HG03025 (cell line): ENCODE results near the gene RTEL1.
"Not testable (repeated sequence)": the region's sequence is repeated elsewhere in the genome, so short reads cannot be mapped to it uniquely, and the experiment has no call there.

Experiments used
- ATAC-seq: cut with Tn5 transposase; IDR thresholded peaks from one replicate; pipeline ENCODE4 v1.9.1; 2021; ENCODE audit warnings: mild to moderate bottlenecking, moderate library complexity; ENCODE audit not compliant: unreplicated experiment, low FRiP score

Gene RTEL1

DNA sequence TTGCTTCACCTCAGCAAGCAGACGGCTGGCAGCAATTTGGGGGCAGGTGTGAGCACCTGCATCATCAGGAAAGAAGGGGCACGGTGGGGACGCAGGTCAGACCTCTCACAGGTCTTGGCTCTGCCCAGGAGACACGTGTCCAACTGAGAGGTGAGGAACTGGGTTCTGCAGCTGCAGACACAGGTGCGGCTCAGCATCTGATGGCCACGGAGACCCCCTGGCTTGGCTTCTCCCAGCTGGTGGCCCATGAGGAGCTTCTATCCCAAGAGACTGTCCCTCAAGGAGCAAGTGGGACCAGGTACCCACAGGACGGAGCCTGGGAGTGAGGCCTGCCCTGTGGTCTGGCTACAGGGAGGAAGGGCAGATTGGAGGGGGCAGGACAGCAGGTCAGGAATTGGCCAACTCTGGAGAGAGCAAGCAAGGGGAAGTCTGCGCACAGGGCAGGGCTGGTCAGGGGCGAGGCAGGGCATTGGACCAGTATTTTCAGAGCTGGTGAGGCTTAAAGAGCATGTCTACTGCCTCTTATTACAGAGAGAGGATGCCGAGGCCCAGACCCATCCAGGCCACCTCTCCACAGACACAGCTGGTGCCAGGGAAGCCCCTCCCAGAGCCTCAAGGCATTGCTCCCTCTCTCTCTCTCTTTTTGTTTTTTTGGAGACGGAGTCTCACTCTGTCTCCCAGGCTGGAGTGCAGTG lies 9.1 kb upstream of the RTEL1 start:
- ATAC-seq: no peak

DNA sequence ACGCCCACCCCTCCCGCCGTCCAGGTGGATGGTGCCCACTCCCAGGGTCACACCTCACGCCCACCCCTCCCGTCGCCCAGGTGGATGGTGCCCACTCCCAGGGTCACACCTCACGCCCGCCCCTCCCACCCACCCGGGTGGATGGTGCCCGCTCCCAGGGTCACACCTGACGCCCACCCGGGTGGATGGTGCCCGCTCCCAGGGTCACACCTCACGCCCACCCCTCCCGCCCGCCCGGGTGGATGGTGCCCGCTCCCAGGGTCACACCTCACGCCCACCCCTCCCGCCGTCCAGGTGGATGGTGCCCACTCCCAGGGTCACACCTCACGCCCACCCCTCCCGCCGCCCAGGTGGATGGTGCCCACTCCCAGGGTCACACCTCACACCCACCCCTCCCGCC lies 7.6 kb upstream of the RTEL1 start:
- ATAC-seq: not testable (repeated sequence)

DNA sequence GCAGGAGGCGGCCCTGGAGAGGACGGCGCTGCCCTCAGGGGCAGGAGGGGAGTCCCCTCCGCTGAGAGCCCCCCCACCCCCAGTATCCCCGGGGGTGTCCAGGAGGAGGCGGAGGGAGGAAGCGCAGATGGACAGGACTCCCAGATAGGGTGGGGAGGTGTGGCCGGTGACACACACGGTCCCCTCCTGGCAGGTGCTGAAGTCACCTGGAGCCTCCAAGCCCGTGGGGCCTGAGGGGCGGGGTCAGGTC lies 6.2 kb upstream of the RTEL1 start:
- no peak for ATAC-seq

DNA sequence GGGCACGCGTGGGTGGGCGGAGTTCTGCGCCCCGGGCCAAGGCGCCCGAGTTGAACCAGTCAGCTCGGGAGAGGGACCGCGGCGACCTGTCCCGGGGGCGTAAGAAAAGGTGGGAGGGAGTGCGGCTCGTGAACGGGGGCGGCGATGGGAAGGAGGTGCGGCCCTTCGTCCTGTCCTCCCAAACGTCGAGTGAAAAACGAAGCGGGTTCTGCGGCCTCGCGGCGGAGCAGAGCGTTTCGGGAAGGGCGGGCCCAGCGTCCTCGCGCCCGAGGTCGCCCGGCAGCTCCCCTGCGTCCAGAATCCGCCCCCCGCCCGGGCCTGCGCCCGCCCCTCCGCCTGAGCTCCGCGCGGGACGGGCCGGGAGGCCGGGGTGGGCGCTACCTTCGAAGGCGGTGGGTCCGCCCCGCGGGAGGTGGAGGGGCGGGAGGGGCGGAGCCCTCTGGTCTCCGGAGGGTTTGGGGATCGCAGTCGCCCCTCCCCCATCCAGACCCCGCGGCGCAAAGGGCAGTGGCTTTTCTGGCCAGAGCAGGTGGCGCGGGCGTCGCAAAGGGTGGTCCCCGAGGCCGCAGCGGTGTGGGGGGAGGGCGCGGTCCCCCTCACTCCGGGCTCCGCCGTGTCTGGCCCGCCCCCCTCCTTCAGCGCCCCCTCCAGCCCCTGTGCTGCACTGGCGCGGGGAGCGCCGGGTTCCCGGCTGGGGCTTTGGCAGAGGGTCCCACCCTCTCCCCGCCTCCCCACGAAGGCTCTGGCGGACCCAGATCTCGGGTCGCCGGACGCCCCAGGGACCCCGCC lies 5.7 kb upstream of the RTEL1 start:
- ATAC-seq: no peak

DNA sequence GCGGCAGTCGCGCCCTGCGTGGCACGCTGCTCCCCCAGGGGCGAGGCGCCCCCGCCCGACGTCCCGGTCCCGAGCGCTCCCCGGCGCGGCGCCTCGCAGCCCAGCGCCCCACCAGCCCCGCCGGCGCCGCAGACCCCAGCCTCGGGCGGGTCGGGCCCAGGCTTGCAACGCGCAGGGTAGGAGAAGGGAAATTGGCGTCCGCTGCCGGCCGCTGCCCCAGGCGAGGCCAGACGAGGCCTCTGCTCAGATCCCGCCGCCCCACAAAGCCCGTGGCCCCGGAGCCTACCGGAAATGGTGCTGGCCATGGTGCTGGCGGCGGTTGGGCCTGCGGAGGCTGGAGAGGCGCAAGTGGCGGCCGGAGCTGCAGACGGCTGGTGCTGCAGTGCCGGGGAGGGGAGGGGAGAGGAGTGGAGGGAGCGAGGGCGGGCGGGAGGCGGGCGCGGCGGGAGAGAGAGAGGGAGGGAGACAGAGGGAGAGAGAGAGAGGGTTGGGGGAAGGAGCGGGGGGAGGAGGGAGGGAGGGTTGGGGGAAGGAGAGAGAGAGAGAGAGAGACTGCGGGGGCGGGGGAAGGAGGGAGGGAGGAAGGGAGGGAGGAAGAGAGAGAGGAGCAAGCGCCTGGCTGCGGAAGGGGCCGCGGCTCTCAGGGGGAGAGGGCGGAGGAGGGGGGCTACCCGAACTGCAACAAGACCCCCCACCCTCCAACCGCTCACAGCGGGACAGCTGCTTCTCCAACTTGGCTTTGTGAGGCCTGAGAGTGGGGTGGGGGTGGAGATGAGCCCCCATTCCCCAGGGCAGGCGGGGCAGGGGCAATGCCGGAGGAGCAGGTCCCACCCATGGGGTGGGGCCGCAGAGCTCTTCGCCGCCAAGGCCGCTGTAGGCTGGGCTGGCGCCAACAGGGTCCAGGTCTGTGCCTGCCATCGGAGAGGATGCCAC lies 4.8 kb upstream of the RTEL1 start, which contains the start of gene STMN3:
STMN3 (minus strand) TSS at position 384 of the 933 bp plus-strand sequence; CDS start at position 305, 79 bp downstream.
- ATAC-seq: no peak

DNA sequence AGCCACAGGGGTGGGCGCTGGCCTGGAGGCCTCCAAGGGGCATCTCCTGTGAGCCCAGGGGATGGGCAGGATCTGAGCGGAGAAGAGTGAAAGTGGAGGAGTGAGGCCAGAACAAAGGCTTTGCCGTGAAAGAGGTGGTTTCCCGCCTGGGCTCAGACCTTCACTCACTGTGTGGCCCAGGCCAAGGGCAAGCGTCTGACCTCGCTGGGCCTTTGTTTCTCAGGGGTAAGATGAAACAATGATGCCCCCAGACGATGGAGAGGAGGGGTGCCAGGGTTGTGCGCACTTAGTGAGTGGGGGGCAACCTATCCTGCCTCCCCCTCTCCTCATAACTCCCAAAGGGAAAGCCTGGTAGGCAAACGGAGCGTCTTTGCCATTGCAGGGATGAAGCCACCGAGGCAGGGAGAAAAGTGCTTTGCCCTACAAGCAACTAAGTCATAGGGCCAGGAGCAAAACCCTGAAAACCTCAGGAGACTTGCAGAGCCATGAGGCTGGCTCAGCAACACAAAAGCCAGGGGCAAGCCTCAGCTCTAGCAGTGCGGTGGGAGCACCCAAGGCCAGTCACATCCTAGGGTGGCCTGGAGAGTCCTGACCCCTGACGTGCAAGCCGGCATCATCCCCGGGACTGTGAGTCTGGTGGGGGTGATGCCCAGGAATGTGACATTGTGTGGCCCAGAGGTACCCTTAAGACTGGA lies 4.0 kb upstream of the RTEL1 start:
- ATAC-seq: no peak

DNA sequence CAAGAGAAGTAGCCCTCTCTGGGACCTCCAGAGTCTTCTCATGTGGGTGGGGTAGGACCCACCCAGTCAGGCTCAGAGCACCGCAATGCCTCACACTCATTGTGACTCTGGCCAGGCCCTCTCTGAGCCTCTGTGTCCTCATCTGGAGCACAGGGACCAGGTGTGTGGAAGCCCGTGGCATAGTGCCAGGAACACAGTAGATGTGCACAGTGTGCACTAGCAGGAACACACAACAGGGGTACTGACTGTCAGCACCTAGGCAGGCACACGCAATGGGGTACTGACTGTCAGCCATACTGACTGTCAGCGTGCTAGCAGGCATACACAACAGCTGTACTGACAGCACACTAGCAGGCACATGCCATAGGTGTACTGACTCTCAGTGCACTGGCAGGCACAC lies 2.9 kb upstream of the RTEL1 start:
- ATAC-seq: no peak

DNA sequence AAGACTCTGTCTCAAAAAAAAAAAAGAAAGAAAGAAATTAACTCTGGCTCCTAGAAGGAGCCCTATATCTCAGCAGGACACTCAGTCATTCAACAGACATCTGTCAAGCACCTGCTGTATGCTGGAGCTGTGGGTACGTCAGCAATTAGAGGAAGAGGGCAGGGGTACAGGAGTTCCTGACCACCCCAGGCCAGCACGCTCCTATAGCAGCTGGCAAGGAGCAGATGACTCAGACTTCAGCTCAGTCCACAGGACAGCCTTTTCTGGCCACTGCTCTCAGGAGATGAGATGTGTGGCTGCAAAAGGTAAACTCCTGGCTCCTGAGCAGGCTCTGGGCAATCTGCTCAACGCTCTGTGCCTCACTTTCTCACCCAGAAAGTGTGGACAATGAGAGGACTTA lies 1.7 kb upstream of the RTEL1 start:
- ATAC-seq: no peak

DNA sequence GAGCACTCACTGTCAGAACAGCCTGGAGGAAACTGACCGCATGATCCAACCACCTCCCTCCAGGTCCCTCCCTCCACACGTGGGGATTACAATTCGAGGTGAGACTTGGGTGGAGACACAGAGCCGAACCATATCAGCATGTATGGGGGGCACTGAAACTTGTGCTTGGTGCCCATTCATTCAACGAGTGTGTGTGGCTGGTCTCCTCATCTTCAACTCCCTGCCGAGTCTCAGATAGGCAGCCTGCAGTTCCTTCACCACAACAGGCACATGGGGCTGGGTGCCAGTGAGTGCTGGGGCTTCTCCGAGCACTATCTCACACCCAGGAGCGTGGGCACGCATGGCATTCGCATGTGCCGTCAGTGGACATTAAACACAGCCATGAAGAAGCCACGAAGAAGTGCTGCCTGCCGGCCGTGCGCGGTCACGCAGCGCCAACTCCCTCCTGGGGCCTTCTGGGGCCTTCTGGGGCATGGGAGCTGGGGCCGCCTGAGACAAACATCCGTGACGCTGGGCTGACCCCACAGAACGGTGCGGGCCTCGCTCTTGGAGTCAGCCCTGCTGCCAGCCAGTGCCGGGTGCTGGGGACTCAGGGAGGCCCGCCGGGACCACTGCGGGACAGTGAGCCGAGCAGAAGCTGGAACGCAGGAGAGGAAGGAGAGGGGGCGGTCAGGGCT lies 714 bp upstream of the RTEL1 start:
- no peak for ATAC-seq

DNA sequence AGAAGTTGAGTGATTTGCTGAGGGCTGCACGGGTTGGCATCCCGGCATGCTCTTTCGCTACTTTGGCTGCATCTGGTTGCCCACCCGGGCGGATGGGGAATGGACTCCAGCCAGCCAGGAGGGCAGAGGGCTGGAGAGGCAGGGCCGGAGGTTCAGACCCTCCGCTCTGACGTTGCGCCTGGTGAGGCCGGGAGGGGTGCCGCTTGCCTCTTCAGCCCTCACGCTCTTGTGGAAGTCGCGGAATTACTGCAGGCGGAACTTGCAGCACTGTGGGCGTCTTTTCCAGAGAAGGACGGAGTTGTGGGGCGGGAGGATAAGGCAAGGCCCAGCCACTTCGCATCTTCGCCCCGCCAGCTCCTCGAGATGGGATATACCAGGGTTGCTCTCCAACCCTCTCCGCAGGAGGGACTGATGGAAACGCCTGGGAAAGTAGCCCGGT lies 656 bp downstream of the RTEL1 start:
- ATAC-seq: peak; percentile 13

DNA sequence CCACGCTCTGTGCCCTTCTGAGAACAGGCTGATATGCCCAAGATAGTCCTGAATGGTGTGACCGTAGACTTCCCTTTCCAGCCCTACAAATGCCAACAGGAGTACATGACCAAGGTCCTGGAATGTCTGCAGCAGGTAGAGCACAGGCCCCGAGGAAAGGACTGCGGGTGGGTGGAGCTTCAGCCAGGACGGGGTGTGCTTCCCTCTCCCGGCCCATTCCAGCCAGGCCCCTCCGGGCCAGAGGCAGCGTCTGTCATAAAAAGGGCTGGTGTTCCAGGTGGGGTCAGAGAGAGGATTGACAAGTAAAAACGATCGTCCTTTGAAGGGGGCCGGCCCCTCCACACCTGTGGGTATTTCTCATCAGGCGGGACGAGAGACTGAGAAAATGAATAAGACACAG lies 1.3 kb downstream of the RTEL1 start:
- ATAC-seq: no peak

DNA sequence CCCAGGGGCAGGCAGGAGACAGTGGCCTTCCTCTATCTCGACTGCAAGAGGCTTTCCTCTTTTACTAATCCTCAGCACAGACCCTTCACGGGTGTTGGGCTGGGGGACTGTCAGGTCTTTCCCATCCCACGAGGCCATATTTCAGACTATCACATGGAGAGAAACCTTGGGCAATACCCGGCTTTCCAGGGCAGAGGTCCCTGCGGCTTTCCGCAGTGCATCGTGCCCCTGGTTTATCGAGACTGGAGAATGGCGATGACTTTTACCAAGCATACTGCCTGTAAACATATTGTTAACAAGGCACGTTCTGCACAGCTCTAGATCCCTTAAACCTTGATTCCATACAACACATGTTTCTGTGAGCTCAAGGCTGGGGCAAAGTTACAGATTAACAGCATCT lies 2.1 kb downstream of the RTEL1 start:
- not testable (repeated sequence) for ATAC-seq

DNA sequence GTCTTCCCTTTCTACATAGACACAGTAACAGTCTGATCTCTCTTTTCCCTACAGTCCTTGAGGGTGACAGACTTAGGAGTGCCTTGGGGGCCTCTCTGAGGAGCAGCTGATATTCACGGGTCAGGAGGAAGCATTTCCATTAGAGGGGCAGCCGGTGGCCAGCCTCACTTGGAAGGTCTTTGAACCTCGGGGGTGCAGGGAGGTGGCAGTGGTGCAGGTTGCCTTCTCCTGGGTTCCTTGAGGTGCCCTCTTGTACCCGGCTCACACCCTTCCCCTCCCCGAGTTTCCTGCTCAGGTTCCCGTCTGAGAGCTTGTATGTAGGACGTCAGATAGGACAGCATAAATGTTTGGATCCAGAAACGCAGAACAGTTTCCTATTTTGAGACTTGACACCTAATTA lies 2.5 kb downstream of the RTEL1 start:
- ATAC-seq: no peak

DNA sequence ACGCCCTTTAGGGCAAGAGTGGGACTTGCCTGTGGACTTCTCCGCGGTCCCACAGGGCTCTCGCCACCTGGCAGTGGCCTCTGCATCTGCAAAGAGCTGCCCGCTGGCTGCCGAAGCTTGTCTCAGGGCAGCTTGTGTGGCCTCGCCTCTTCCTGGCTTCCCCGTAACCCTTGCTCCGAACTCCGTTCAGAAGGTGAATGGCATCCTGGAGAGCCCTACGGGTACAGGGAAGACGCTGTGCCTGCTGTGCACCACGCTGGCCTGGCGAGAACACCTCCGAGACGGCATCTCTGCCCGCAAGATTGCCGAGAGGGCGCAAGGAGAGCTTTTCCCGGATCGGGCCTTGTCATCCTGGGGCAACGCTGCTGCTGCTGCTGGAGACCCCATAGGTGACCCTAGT lies 3.0 kb downstream of the RTEL1 start:
- no peak for ATAC-seq

DNA sequence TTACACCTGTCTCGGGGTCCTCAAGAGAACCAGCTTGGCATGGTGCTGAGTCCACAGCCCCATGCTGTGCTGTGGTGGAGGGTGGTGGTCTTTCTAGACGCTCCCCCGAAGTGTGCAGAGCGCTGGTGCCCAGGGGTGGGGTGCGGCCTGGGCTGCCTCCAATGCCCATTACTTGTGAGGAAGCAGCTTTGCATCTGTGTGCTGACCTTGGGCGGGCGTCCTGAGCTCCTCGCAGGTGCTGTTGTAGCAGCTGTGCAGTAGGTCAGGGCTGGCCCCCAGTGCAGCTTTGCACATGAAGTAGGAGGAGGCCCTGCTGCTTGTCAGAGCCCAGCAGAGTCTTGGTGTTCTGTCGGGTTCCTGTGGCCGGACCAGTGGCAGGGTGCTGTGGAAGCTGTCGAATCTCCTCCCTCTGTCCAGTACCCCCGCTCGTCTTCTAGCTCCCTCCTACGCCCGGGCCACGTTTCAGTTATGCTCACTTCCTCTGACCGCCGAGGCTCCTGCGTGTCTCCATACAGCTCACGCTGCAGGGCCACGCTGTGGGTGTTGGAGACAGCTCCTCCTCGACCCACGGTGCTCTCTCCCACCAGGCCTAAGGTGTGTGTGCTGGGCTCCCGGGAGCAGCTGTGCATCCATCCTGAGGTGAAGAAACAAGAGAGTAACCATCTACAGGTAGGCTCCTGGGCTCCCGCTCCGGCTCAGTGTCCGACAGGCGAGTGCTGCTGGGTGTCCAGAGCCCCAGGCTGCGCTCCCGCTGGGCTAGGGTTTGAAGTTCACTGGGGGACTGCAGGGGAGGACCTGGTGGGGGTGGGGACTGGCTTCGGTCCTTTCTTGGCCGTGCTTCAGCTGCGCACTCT lies 4.1 kb downstream of the RTEL1 start:
- ATAC-seq: no peak

DNA sequence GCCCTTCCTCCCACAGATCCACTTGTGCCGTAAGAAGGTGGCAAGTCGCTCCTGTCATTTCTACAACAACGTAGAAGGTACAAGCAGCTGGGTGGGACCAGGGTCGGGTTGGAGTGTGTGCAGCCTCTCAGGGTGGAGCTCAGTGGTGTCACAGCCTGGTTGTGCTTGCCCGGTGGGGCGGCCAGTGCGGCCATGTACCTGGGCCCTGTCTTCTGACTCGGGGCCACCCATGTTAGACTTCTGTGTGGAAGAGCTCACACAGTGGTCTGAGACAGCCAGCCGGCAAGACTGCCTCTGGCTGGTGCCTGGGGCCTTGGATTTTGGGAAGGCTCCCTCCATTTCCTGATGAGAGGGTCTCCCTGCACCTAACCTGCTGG lies 4.7 kb downstream of the RTEL1 start:
- no peak for ATAC-seq

DNA sequence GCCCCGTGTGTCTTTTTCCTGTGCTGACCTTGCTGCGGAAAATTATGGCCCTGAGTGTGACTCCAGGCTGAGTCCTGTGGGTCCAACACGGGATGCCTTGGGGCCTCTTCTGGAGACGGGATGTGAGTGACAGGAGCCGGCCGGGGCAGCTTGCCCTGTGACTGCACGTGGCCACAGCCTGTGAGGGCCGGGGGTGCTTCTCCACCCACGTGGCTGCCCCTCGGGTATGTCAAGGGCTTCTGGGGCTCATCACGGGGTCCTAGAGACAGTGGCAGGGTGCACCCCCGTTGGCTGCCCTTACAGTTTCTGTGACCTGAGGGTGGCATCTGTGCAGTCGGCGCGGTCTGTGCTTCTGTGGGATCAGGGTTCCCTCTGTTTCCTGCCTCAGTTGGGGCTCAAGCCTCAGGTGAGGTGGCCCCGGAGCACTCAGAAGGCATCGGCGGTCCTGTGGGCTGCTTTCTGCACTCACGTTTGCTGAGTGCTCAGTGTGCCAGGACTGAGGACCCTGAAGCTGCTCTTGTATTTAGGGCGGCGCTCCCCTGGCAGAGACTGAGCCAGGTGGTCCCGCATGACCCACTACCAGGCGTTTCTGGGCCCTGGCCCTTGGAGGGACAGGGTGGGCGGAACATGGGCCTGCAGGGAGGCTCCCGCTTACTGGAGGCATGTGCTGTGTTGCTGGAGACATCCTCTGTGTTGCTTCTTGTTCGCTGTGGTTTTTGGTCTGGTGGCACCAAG lies 5.4 kb downstream of the RTEL1 start:
- ATAC-seq: no peak

DNA sequence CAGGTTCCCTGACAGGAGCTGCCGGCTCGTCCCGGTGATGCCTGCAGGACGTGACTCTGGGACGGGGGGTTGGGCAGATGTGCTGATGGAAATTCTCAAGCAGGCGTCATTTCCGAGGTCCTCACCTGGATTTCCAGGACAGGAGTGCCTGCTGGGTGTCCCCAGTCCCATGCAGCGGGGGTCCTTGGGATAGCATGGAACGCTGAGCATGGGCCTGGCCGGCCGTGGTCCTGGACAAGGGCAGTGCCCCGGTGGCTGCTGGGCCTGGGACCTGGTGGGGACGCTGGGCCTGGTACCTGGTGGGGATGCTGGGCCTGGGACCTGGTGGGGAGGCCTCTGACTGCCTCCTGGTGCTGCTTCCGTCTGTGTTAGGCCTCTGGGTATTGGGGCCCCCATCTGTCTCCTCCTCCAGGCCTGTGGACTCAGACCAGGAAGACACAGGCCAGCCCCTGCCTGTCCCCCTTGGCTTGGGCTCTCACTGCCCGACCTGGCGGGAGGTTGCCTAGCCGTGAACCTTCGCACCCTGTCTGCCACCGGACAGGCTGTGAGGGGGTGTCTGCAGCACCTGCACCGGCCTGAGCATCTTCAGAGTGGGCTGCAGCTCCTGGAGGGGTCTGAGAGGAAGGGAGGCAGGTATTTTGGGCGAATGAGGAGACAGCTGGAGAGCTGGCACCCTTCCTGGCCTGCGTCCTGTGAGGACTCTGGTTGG lies 6.2 kb downstream of the RTEL1 start:
- ATAC-seq: no peak
